Measurements from ENCODE around the gene SENP6.

DNA sequence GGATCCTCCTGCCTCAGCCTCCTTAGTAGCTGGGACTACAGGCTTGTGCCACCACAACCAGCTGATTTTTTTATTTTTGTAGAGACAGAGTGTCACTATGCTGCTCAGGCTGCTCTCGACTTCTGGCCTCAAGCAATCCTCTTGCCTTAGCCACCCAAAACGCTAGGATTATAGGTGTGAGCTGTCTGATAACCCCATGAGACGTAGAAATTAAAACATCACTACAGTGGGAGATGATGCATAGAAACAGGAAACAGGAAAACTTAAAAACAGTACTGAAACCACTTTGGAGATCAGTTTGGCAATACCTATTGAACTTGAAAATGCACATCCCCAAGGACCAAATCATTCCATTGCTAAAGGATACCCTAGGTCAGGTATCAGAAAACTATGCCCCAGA, 10.8 kb downstream of the SENP6 start:
- no peak for TF ChIP-seq BACH2 (CRISPR knock-in tag; IDR thresholded peaks at IDR 0.05; ENCODE audit: borderline replicate concordance)
- no peak for TF ChIP-seq ARNTL (CRISPR knock-in tag; IDR thresholded peaks at IDR 0.05; ENCODE audit: borderline replicate concordance, low read depth)
- TF ChIP-seq, protein P1, sequence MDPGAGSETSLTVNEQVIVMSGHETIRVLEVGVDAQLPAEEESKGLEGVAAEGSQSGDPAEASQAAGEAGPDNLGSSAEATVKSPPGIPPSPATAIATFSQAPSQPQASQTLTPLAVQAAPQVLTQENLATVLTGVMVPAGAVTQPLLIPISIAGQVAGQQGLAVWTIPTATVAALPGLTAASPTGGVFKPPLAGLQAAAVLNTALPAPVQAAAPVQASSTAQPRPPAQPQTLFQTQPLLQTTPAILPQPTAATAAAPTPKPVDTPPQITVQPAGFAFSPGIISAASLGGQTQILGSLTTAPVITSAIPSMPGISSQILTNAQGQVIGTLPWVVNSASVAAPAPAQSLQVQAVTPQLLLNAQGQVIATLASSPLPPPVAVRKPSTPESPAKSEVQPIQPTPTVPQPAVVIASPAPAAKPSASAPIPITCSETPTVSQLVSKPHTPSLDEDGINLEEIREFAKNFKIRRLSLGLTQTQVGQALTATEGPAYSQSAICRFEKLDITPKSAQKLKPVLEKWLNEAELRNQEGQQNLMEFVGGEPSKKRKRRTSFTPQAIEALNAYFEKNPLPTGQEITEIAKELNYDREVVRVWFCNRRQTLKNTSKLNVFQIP (CRISPR knock-in tag; IDR thresholded peaks at IDR 0.05; ENCODE audit: borderline replicate concordance, low read depth): no peak
